H1 (cell line): ENCODE results near the gene ARHGEF12. TPM values are rescaled to one million over a fixed set of nuclear protein-coding genes. Genes with fewer than 3 reads are reported as not detected.

ENCODE experiments used
- CTCF ChIA-PET: fragments of 300-600 bp; sonication (Branson Sonifier 250); formaldehyde crosslinking; loops from one replicate; lab custom pipeline; 2021; ENCODE audit not compliant: partially characterized antibody; lab: Charles Lee
- POLR2A ChIA-PET: fragments of 300-600 bp; sonication (Branson Sonifier 250); formaldehyde crosslinking; loops from one replicate; lab custom pipeline; 2021; ENCODE audit warnings: inconsistent platforms; ENCODE audit not compliant: partially characterized antibody; lab: Charles Lee
- DNase-seq, 2 experiments: peaks; one replicate each; pipeline versions ENCODE4 v3.0.0 to v3.0.0-alpha.2; 2010 to 2022; ENCODE audit warnings: low spot score in 2 of 2, low read depth in 1 of 2, mixed read lengths in 1 of 2
- FAIRE-seq: peaks from 2 replicates; lab custom pipeline; 2011; peaks lifted over from hg19 to GRCh38; lab: Jason Lieb, UNC
- H2AFZ ChIP-seq: 2 replicates; pipeline ENCODE4 v1.8.1; 2012; ENCODE audit warnings: low read length, inconsistent platforms
- H2AK5ac ChIP-seq: 2 replicates; pipeline ENCODE4 v1.6.1; 2013; ENCODE audit warnings: low read depth, low read length
- H2BK120ac ChIP-seq: replicated peaks from 2 replicates; pipeline ENCODE3; 2013; ENCODE audit warnings: low read depth, low read length, inconsistent platforms
- H2BK12ac ChIP-seq: 2 replicates; pipeline ENCODE4 v1.6.1; 2013; ENCODE audit warnings: low read depth, low read length
- H2BK15ac ChIP-seq: 2 replicates; pipeline ENCODE4 v1.6.1; 2013; ENCODE audit warnings: low read length
- H2BK20ac ChIP-seq: 2 replicates; pipeline ENCODE4 v1.6.1; 2013; ENCODE audit warnings: low read length
- H2BK5ac ChIP-seq: 2 replicates; pipeline ENCODE4 v1.6.1; 2013; ENCODE audit warnings: low read depth, low read length
- H3K14ac ChIP-seq: 2 replicates; pipeline ENCODE4 v1.6.1; 2013; ENCODE audit warnings: inconsistent platforms; ENCODE audit not compliant: insufficient read length
- H3K18ac ChIP-seq: 2 replicates; pipeline ENCODE4 v1.6.1; 2013; ENCODE audit warnings: low read length; ENCODE audit errors: extremely low read depth
- H3K23ac ChIP-seq: 2 replicates; pipeline ENCODE4 v1.6.1; 2013; ENCODE audit warnings: inconsistent platforms; ENCODE audit not compliant: insufficient read length
- H3K23me2 ChIP-seq: 2 replicates; pipeline ENCODE4 v1.6.1; 2013; ENCODE audit warnings: low read depth, low read length
- H3K27ac ChIP-seq: 2 replicates; pipeline ENCODE4 v1.6.1; 2011; ENCODE audit warnings: low read depth, low read length, inconsistent platforms
- H3K27me3 ChIP-seq, 4 experiments: replicated peaks in 1 of 4; 1 replicate in 1 of 4; 2 replicates in 3 of 4; pipeline versions ENCODE4 v1.6.1 to v1.8.1; 2011 to 2013; ENCODE audit warnings: low read length in 3 of 4, mild to moderate bottlenecking in 3 of 4, inconsistent platforms in 2 of 4, mixed read lengths in 2 of 4, moderate library complexity in 1 of 4; ENCODE audit not compliant: control insufficient read depth in 3 of 4, insufficient read depth in 3 of 4; ENCODE audit errors: extremely low read depth in 1 of 4
- H3K36me3 ChIP-seq, 4 experiments: 2 replicates each; pipeline versions ENCODE4 v1.6.1 to v1.8.1; 2011 to 2013; ENCODE audit warnings: mild to moderate bottlenecking in 4 of 4, low read length in 3 of 4, moderate library complexity in 2 of 4, control low read depth in 1 of 4, inconsistent platforms in 1 of 4; ENCODE audit not compliant: insufficient read depth in 4 of 4, control insufficient read depth in 2 of 4
- H3K4ac ChIP-seq: replicated peaks from 2 replicates; pipeline ENCODE3; 2013; ENCODE audit warnings: low read length, low read depth, mixed read lengths, inconsistent platforms; ENCODE audit not compliant: insufficient read length
- H3K4me1 ChIP-seq, 4 experiments: replicated peaks in 1 of 4; 1 replicate in 1 of 4; 2 replicates in 3 of 4; pipeline versions ENCODE4 v1.6.1 to v1.8.1; 2011 to 2013; ENCODE audit warnings: low read length in 3 of 4, inconsistent platforms in 2 of 4, mixed read lengths in 1 of 4; ENCODE audit not compliant: insufficient read depth in 4 of 4, control insufficient read depth in 3 of 4
- H3K4me2 ChIP-seq, 2 experiments: 2 replicates each; pipeline versions ENCODE4 v1.6.1 to v1.8.1; 2011 to 2013; ENCODE audit warnings: low read depth in 2 of 2, low read length in 2 of 2, control low read depth in 1 of 2, inconsistent platforms in 1 of 2, mild to moderate bottlenecking in 1 of 2; ENCODE audit not compliant: insufficient read depth in 1 of 2
- H3K4me3 ChIP-seq, 4 experiments: fragments of 200-600, 300-600 bp in 1 of 4; sonication (generic), shearing (Covaris generic), sonication (Bioruptor Twin) in 1 of 4; 2 replicates each; pipeline versions ENCODE4 v1.5.1 to v1.8.1; 2011 to 2016; ENCODE audit warnings: low read length in 4 of 4, low read depth in 3 of 4, control low read depth in 2 of 4, inconsistent platforms in 2 of 4, mild to moderate bottlenecking in 2 of 4, mixed read lengths in 1 of 4, moderate library complexity in 1 of 4; ENCODE audit not compliant: insufficient read depth in 2 of 4; ENCODE audit errors: extremely low read depth in 1 of 4
- H3K56ac ChIP-seq: replicated peaks from 2 replicates; pipeline ENCODE3; 2013; ENCODE audit warnings: low read depth, mild to moderate bottlenecking, mixed read lengths, low read length, inconsistent platforms; ENCODE audit not compliant: insufficient read length
- H3K79me1 ChIP-seq: 2 replicates; pipeline ENCODE4 v1.6.1; 2013; ENCODE audit warnings: low read depth, low read length, control low read depth
- H3K79me2 ChIP-seq, 2 experiments: 2 replicates each; pipeline versions ENCODE4 v1.6.1 to v1.8.1; 2012 to 2013; ENCODE audit warnings: low read length in 2 of 2, mild to moderate bottlenecking in 2 of 2, inconsistent platforms in 1 of 2; ENCODE audit not compliant: insufficient read depth in 2 of 2, control insufficient read depth in 1 of 2
- H3K9ac ChIP-seq, 4 experiments: replicated peaks in 1 of 4; 1 replicate in 1 of 4; 2 replicates in 3 of 4; pipeline versions ENCODE4 v1.6.1 to v1.8.1; 2011 to 2013; ENCODE audit warnings: low read depth in 3 of 4, low read length in 3 of 4, control low read depth in 2 of 4, mild to moderate bottlenecking in 2 of 4, moderate library complexity in 2 of 4, inconsistent platforms in 1 of 4; ENCODE audit errors: extremely low read depth in 1 of 4
- H3K9me3 ChIP-seq, 2 experiments: 2 replicates each; pipeline versions ENCODE4 v1.6.1 to v1.8.1; 2012 to 2013; ENCODE audit warnings: mild to moderate bottlenecking in 2 of 2, moderate library complexity in 2 of 2, control low read depth in 1 of 2, inconsistent platforms in 1 of 2, low read depth in 1 of 2, low read length in 1 of 2, mixed read lengths in 1 of 2; ENCODE audit not compliant: insufficient read depth in 2 of 2
- H4K20me1 ChIP-seq, 2 experiments: replicated peaks in 1 of 2; 2 replicates each; pipeline versions ENCODE3 to v1.8.1; 2011 to 2013; ENCODE audit warnings: inconsistent platforms in 2 of 2, low read length in 2 of 2, mild to moderate bottlenecking in 1 of 2; ENCODE audit not compliant: insufficient read depth in 2 of 2, control insufficient read depth in 1 of 2
- H4K5ac ChIP-seq: 2 replicates; pipeline ENCODE4 v1.6.1; 2013; ENCODE audit warnings: low read length, low read depth, mixed read lengths, inconsistent platforms; ENCODE audit not compliant: insufficient read length
- H4K8ac ChIP-seq: 2 replicates; pipeline ENCODE4 v1.8.0; 2013; ENCODE audit warnings: mild to moderate bottlenecking, moderate library complexity, low read length, inconsistent platforms; ENCODE audit not compliant: insufficient read depth; ENCODE audit errors: extremely low read depth
- H4K91ac ChIP-seq: replicated peaks from 2 replicates; pipeline ENCODE3; 2013; ENCODE audit warnings: low read length, mixed read lengths, inconsistent platforms; ENCODE audit not compliant: insufficient read length
- EZH2 ChIP-seq: fragments of 200-600 bp; sonication (generic); IDR thresholded peaks from 2 replicates; pipeline ENCODE4 v1.7.1; 2012; ENCODE audit warnings: low read depth, mild to moderate bottlenecking, moderate library complexity, low read length, inconsistent platforms; ENCODE audit not compliant: severe bottlenecking
- HDAC2 ChIP-seq, 2 experiments: fragments of 300-600 bp in 1 of 2; sonication (generic) in 1 of 2; IDR thresholded peaks; 2 replicates each; pipeline ENCODE4 v1.6.1; 2011 to 2012; ENCODE audit warnings: low read depth in 2 of 2, low read length in 2 of 2, mild to moderate bottlenecking in 2 of 2, moderate library complexity in 2 of 2, borderline replicate concordance in 1 of 2, inconsistent platforms in 1 of 2
- POU5F1 ChIP-seq: IDR thresholded peaks from 2 replicates; pipeline ENCODE4 v1.6.1; 2011; ENCODE audit warnings: low read depth, mild to moderate bottlenecking, low read length, moderate library complexity
- RAD21 ChIP-seq, 2 experiments: IDR thresholded peaks in 1 of 2; conservative IDR thresholded peaks in 1 of 2; 2 replicates each; pipeline ENCODE4 v1.6.1; 2011; ENCODE audit warnings: low read depth in 2 of 2, low read length in 2 of 2, improper control_type of control experiment in 1 of 2, inconsistent platforms in 1 of 2, mild to moderate bottlenecking in 1 of 2, moderate library complexity in 1 of 2
- WGBS, 2 experiments: shearing (Covaris generic) in 1 of 2; methylation state at CpG; one replicate each; pipeline versions ENCODE4 v1.1.6 to v1.1.7; 2013 to 2015; ENCODE audit warnings: low lambda C conversion rate in 2 of 2, mixed read lengths in 2 of 2, inconsistent platforms in 1 of 2, low coverage in 1 of 2, missing lambda C conversion rate in 1 of 2; ENCODE audit not compliant: insufficient replicate concordance in 2 of 2, insufficient coverage in 1 of 2, insufficient read length in 1 of 2; ENCODE audit errors: extremely low coverage in 1 of 2, missing lambda C conversion rate in 1 of 2; 5-methylcytosine and 5-hydroxymethylcytosine counted together
- polyA plus RNA-seq, 7 experiments: library from polyadenylated mRNA; depleted of rRNA in 3 of 7; stranded (reverse) in 5 of 7; unstranded in 2 of 7; fragments of >200 nt in 5 of 7; fragments of 200-250 nt in 2 of 7; gene quantifications; 1 replicate in 5 of 7; 2 replicates in 1 of 7; 4 replicates in 1 of 7; pipeline versions ENCODE4 v1.2.1 to v1.2.3, GENCODE V29; 2011 to 2013; ENCODE audit warnings: missing spikeins in 2 of 7, mixed read lengths in 2 of 7
- total RNA-seq: library from RNA; stranded (reverse); fragmentation: NEBNext Ultra II Directional; extraction: Animal tissue kit (Norgen Biotek cat#: 25700); gene quantifications from 2 replicates; pipeline ENCODE4 v1.2.1, GENCODE V29; 2021

The ARHGEF12 gene
- total and polyA plus RNA-seq, 2 of the 8 experiments (the other 6 are each of a cell fraction or from before 2014, with no cell fraction given), result 5.1 to 33.7 TPM

- Histone ChIP-seq H2AFZ (no peak overlapping the region), H2BK120ac (no peak overlapping the region), H3K9me3 (no peaks in the 10 kb centered on the region), H3K4me3 (no peak overlapping the region), H4K20me1 (peaks cover 0 to 2% of the 10 kb centered on the region in 2 experiments), H2BK15ac (no peak overlapping the region), H3K4me1 (no peaks in the 10 kb centered on the region), H3K79me1 (no peaks in the 10 kb centered on the region), H3K14ac (no peak overlapping the region), H2AK5ac (no peak overlapping the region), H3K9ac (no peak overlapping the region), H2BK12ac (no peak overlapping the region), H3K27me3 (no peaks in the 10 kb centered on the region), H4K8ac (no peak overlapping the region), H3K4me2 (no peak overlapping the region), H3K36me3 (peaks cover 6 to 58% (median 15%) of the 10 kb centered on the region in 4 experiments), H3K56ac (no peak overlapping the region), H4K5ac (no peak overlapping the region), H3K23ac (no peak overlapping the region), H3K4ac (no peak overlapping the region), H3K27ac (no peak overlapping the region), H3K79me2 (no peaks in the 10 kb centered on the region), H4K91ac (no peak overlapping the region), H2BK20ac (no peak overlapping the region), H2BK5ac (no peak overlapping the region), H3K23me2 (no peaks in the 10 kb centered on the region), H3K18ac (no peak overlapping the region)
- FAIRE-seq, result no peak
- 100% methylated on average over 1 of the region's 1 CpG; no CpG with 5 or more reads in 1 of the 2 experiments for WGBS, 2 experiments
- ChIA-PET CTCF (interaction anchor here (0.6 to 2.1 kb wide), 4 partner anchors 12 to 740 kb away, joined by 3 to 5 read pairs (median 4); no protein-coding TSS in a partner anchor), POLR2A (no interaction called here)
- no peak for DNase-seq
- TF ChIP-seq RAD21 (IDR thresholded peaks at IDR 0.05 in 1 of 2, conservative IDR thresholded peaks at IDR 0.05 in 1 of 2; ENCODE audit: low read depth in 2 of 2, low read length in 2 of 2) (no peak), HDAC2 (IDR thresholded peaks at IDR 0.05; ENCODE audit: borderline replicate concordance in 1 of 2, low read depth in 2 of 2, low read length in 2 of 2) (no peak), POU5F1 (no peak), EZH2 (no peak)
Observed at GRCh38 chr11:120457996-120458395, 121.8 kb downstream of the ARHGEF12 start.
